HEK293 (cell line): ENCODE measurements around the gene HMGA1.

Source experiments
- EGR2 ChIP-seq: fragments of 450-650 bp; formaldehyde crosslinking; IDR thresholded peaks from 2 replicates; pipeline ENCODE4 v1.5.1; 2016; ENCODE audit warnings: low read depth, missing biosample characterization, missing genetic modification characterization
- KLF1 ChIP-seq: fragments of 450-650 bp; formaldehyde crosslinking; IDR thresholded peaks from 2 replicates; pipeline ENCODE4 v1.5.1; 2016; ENCODE audit warnings: missing biosample characterization, missing genetic modification characterization
- OVOL3 ChIP-seq: fragments of 450-650 bp; formaldehyde crosslinking; IDR thresholded peaks from 2 replicates; pipeline ENCODE4 v1.5.1; 2016; ENCODE audit warnings: missing biosample characterization, missing genetic modification characterization
- RBAK ChIP-seq: fragments of 450-650 bp; formaldehyde crosslinking; IDR thresholded peaks from 2 replicates; pipeline ENCODE4 v1.5.1; 2016; ENCODE audit warnings: missing biosample characterization, missing genetic modification characterization
- SP2 ChIP-seq: fragments of 450-650 bp; formaldehyde crosslinking; IDR thresholded peaks from 2 replicates; pipeline ENCODE4 v1.5.1; 2016; ENCODE audit warnings: missing biosample characterization, missing genetic modification characterization
- SP3 ChIP-seq: fragments of 450-650 bp; formaldehyde crosslinking; IDR thresholded peaks from 2 replicates; pipeline ENCODE4 v1.5.1; 2016; ENCODE audit warnings: missing biosample characterization, missing genetic modification characterization
- WT1 ChIP-seq: fragments of 450-650 bp; formaldehyde crosslinking; IDR thresholded peaks from 2 replicates; pipeline ENCODE4 v1.5.1; 2016; ENCODE audit warnings: missing biosample characterization, missing genetic modification characterization
- ZBTB17 ChIP-seq: fragments of 450-650 bp; formaldehyde crosslinking; IDR thresholded peaks from 2 replicates; pipeline ENCODE4 v1.5.1; 2016; ENCODE audit warnings: missing biosample characterization, missing genetic modification characterization
- ZNF121 ChIP-seq: fragments of 450-650 bp; formaldehyde crosslinking; IDR thresholded peaks from 2 replicates; pipeline ENCODE4 v1.5.1; 2016; ENCODE audit warnings: missing biosample characterization, missing genetic modification characterization
- ZNF211 ChIP-seq: fragments of 450-650 bp; formaldehyde crosslinking; IDR thresholded peaks from 2 replicates; pipeline ENCODE4 v1.5.1; 2016; ENCODE audit warnings: low read depth, missing biosample characterization, missing genetic modification characterization
- ZNF24 ChIP-seq: fragments of 450-650 bp; formaldehyde crosslinking; IDR thresholded peaks from 2 replicates; pipeline ENCODE4 v1.5.1; 2016; ENCODE audit warnings: missing biosample characterization, missing genetic modification characterization
- ZNF341 ChIP-seq: fragments of 450-650 bp; formaldehyde crosslinking; IDR thresholded peaks from 2 replicates; pipeline ENCODE4; 2016; ENCODE audit warnings: low read depth, missing biosample characterization, missing genetic modification characterization
- ZNF350 ChIP-seq: fragments of 450-650 bp; formaldehyde crosslinking; IDR thresholded peaks from 2 replicates; pipeline ENCODE4 v1.5.0; 2017; ENCODE audit warnings: missing biosample characterization, mild to moderate bottlenecking, missing genetic modification characterization
- ZNF366 ChIP-seq: fragments of 450-650 bp; formaldehyde crosslinking; conservative IDR thresholded peaks from 2 replicates; pipeline ENCODE4 v1.5.1; 2016; ENCODE audit warnings: missing biosample characterization, missing genetic modification characterization
- ZNF514 ChIP-seq: fragments of 450-650 bp; formaldehyde crosslinking; IDR thresholded peaks from 2 replicates; pipeline ENCODE4 v1.5.1; 2016; ENCODE audit warnings: missing biosample characterization, missing genetic modification characterization
- ZNF560 ChIP-seq: fragments of 450-650 bp; formaldehyde crosslinking; IDR thresholded peaks from 2 replicates; pipeline ENCODE4 v1.5.1; 2017; ENCODE audit warnings: missing biosample characterization, missing genetic modification characterization, borderline replicate concordance
- ZNF626 ChIP-seq: fragments of 450-650 bp; sonication (Bioruptor Pico); formaldehyde crosslinking; IDR thresholded peaks from 2 replicates; pipeline ENCODE4 v1.5.1; 2018; ENCODE audit warnings: missing biosample characterization, missing genetic modification characterization, inconsistent platforms
- ZNF768 ChIP-seq: fragments of 450-650 bp; formaldehyde crosslinking; IDR thresholded peaks from 2 replicates; pipeline ENCODE4 v1.5.1; 2018; ENCODE audit warnings: missing biosample characterization, mild to moderate bottlenecking, missing genetic modification characterization
- ZSCAN23 ChIP-seq: fragments of 450-650 bp; formaldehyde crosslinking; IDR thresholded peaks from 2 replicates; pipeline ENCODE4 v1.5.1; 2016; ENCODE audit warnings: missing biosample characterization, missing genetic modification characterization
- ZSCAN30 ChIP-seq: fragments of 450-650 bp; IDR thresholded peaks from 2 replicates; pipeline ENCODE4 v1.5.1; 2018; ENCODE audit warnings: missing biosample characterization, mild to moderate bottlenecking, missing genetic modification characterization, moderate library complexity
- TF ChIP-seq, protein P1 (sequence below): fragments of 450-650 bp; formaldehyde crosslinking; IDR thresholded peaks from 2 replicates; pipeline ENCODE4 v1.5.1; 2016; ENCODE audit warnings: missing biosample characterization, missing genetic modification characterization
- TF ChIP-seq, protein P2 (sequence below): fragments of 450-650 bp; formaldehyde crosslinking; IDR thresholded peaks from 2 replicates; pipeline ENCODE4 v1.5.1; 2016; ENCODE audit warnings: missing biosample characterization, missing genetic modification characterization
- TF ChIP-seq, protein P3 (sequence below): fragments of 450-650 bp; formaldehyde crosslinking; IDR thresholded peaks from 2 replicates; pipeline ENCODE4 v1.5.1; 2016; ENCODE audit warnings: missing biosample characterization, missing genetic modification characterization
- TF ChIP-seq, protein P4 (sequence below): fragments of 450-650 bp; formaldehyde crosslinking; IDR thresholded peaks from 2 replicates; pipeline ENCODE4 v1.5.1; 2017; ENCODE audit warnings: missing biosample characterization, missing genetic modification characterization
- TF ChIP-seq, protein P5 (sequence below): fragments of 450-650 bp; formaldehyde crosslinking; IDR thresholded peaks from 2 replicates; pipeline ENCODE4 v1.5.1; 2016; ENCODE audit warnings: missing biosample characterization, missing genetic modification characterization
- TF ChIP-seq, protein P6 (sequence below): fragments of 450-650 bp; formaldehyde crosslinking; IDR thresholded peaks from 2 replicates; pipeline ENCODE4 v1.5.1; 2016; ENCODE audit warnings: missing biosample characterization, missing genetic modification characterization

Gene HMGA1

DNA sequence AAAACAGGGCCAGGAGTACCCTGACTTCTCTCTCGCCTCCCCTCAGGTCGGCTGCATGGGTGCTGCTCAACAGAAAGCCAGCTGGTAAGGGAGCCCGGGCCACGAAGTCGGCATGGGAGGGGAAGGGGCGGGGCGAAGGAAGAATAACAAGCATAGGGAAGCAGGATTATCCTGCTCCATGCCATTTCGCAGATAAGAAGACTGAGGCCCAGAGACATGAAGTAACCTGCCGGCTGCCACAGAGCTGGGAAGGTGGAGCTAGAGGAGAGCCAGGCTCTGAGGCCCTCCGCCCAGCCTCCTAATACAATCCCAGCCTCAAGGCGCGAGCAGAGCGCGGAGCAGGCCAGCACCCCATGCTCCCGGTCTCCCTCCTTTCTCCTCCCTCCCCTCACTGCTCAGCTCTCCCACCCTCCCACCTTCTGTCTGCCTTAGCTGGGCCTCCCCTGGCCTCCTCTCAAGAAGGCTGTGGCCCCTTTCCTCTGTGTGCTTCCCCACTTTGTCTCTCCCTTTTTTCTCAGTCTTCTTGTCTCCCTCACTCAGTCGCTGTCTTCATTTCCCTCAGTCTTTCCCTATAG, 13.2 kb upstream of the HMGA1 start (continued):
- peak; percentile 77 for TF ChIP-seq ZNF366 (tag by site-specific recombination)
- no peak for TF ChIP-seq ZNF350 (tag by site-specific recombination)
- no peak for TF ChIP-seq OVOL3 (tag by site-specific recombination)
- no peak for TF ChIP-seq ZNF514 (tag by site-specific recombination)
- peak; percentile 41 for TF ChIP-seq WT1 (tag by site-specific recombination)
- peak; percentile 25; the same call in 1 of the 2 replicates for TF ChIP-seq ZNF768 (tag by site-specific recombination)
- TF ChIP-seq, protein P1, sequence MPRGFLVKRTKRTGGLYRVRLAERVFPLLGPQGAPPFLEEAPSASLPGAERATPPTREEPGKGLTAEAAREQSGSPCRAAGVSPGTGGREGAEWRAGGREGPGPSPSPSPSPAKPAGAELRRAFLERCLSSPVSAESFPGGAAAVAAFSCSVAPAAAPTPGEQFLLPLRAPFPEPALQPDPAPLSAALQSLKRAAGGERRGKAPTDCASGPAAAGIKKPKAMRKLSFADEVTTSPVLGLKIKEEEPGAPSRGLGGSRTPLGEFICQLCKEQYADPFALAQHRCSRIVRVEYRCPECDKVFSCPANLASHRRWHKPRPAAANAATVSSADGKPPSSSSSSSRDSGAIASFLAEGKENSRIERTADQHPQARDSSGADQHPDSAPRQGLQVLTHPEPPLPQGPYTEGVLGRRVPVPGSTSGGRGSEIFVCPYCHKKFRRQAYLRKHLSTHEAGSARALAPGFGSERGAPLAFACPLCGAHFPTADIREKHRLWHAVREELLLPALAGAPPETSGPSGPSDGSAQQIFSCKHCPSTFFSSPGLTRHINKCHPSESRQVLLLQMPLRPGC, result 0 out of 2 replicates have a peak, but pooled peaks have one; percentile 13
- TF ChIP-seq, protein P2, sequence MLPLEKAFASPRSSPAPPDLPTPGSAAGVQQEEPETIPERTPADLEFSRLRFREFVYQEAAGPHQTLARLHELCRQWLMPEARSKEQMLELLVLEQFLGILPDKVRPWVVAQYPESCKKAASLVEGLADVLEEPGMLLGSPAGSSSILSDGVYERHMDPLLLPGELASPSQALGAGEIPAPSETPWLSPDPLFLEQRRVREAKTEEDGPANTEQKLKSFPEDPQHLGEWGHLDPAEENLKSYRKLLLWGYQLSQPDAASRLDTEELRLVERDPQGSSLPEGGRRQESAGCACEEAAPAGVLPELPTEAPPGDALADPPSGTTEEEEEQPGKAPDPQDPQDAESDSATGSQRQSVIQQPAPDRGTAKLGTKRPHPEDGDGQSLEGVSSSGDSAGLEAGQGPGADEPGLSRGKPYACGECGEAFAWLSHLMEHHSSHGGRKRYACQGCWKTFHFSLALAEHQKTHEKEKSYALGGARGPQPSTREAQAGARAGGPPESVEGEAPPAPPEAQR, result no peak
- TF ChIP-seq, protein P3, sequence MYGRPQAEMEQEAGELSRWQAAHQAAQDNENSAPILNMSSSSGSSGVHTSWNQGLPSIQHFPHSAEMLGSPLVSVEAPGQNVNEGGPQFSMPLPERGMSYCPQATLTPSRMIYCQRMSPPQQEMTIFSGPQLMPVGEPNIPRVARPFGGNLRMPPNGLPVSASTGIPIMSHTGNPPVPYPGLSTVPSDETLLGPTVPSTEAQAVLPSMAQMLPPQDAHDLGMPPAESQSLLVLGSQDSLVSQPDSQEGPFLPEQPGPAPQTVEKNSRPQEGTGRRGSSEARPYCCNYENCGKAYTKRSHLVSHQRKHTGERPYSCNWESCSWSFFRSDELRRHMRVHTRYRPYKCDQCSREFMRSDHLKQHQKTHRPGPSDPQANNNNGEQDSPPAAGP (tag by site-specific recombination), result 0 out of 2 replicates have a peak, but pooled peaks have one; percentile 23
- peak; percentile 79 for TF ChIP-seq SP3
- no peak for TF ChIP-seq EGR2 (tag by site-specific recombination)
- TF ChIP-seq SP2 (tag by site-specific recombination), result peak; percentile 57; the same call in 1 of the 2 replicates
- TF ChIP-seq, protein P4, sequence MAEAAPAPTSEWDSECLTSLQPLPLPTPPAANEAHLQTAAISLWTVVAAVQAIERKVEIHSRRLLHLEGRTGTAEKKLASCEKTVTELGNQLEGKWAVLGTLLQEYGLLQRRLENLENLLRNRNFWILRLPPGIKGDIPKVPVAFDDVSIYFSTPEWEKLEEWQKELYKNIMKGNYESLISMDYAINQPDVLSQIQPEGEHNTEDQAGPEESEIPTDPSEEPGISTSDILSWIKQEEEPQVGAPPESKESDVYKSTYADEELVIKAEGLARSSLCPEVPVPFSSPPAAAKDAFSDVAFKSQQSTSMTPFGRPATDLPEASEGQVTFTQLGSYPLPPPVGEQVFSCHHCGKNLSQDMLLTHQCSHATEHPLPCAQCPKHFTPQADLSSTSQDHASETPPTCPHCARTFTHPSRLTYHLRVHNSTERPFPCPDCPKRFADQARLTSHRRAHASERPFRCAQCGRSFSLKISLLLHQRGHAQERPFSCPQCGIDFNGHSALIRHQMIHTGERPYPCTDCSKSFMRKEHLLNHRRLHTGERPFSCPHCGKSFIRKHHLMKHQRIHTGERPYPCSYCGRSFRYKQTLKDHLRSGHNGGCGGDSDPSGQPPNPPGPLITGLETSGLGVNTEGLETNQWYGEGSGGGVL (tag by site-specific recombination), result peak; percentile 78
- TF ChIP-seq ZSCAN30 (tag by site-specific recombination), result 0 out of 2 replicates have a peak, but pooled peaks have one; percentile 7
- peak; percentile 77 for TF ChIP-seq ZNF341 (tag by site-specific recombination)
- no peak for TF ChIP-seq ZSCAN23 (tag by site-specific recombination)
- TF ChIP-seq KLF1 (tag by site-specific recombination), result 0 out of 2 replicates have a peak, but pooled peaks have one; percentile 26
- TF ChIP-seq ZBTB17 (tag by site-specific recombination), result peak; percentile 73
- 0 out of 2 replicates have a peak, but pooled peaks have one; percentile 8 for TF ChIP-seq ZNF121 (tag by site-specific recombination)
- no peak for TF ChIP-seq ZNF560 (tag by site-specific recombination)
- no peak for TF ChIP-seq ZNF211 (tag by site-specific recombination)
- TF ChIP-seq, protein P5, sequence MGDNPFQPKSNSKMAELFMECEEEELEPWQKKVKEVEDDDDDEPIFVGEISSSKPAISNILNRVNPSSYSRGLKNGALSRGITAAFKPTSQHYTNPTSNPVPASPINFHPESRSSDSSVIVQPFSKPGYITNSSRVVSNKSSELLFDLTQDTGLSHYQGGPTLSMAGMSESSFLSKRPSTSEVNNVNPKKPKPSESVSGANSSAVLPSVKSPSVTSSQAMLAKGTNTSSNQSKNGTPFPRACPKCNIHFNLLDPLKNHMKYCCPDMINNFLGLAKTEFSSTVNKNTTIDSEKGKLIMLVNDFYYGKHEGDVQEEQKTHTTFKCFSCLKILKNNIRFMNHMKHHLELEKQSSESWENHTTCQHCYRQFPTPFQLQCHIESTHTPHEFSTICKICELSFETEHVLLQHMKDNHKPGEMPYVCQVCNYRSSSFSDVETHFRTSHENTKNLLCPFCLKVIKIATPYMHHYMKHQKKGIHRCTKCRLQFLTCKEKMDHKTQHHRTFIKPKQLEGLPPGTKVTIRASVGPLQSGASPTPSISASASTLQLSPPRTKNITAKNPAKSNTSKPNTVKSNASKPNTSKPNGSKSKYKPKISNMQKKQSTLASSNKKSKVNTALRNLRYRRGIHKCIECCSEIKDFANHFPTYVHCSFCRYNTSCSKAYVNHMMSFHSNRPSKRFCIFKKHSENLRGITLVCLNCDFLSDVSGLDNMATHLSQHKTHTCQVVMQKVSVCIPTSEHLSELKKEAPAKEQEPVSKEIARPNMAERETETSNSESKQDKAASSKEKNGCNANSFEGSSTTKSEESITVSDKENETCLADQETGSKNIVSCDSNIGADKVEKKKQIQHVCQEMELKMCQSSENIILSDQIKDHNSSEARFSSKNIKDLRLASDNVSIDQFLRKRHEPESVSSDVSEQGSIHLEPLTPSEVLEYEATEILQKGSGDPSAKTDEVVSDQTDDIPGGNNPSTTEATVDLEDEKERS, result peak; percentile 89
- no peak for TF ChIP-seq RBAK
- TF ChIP-seq, protein P6, sequence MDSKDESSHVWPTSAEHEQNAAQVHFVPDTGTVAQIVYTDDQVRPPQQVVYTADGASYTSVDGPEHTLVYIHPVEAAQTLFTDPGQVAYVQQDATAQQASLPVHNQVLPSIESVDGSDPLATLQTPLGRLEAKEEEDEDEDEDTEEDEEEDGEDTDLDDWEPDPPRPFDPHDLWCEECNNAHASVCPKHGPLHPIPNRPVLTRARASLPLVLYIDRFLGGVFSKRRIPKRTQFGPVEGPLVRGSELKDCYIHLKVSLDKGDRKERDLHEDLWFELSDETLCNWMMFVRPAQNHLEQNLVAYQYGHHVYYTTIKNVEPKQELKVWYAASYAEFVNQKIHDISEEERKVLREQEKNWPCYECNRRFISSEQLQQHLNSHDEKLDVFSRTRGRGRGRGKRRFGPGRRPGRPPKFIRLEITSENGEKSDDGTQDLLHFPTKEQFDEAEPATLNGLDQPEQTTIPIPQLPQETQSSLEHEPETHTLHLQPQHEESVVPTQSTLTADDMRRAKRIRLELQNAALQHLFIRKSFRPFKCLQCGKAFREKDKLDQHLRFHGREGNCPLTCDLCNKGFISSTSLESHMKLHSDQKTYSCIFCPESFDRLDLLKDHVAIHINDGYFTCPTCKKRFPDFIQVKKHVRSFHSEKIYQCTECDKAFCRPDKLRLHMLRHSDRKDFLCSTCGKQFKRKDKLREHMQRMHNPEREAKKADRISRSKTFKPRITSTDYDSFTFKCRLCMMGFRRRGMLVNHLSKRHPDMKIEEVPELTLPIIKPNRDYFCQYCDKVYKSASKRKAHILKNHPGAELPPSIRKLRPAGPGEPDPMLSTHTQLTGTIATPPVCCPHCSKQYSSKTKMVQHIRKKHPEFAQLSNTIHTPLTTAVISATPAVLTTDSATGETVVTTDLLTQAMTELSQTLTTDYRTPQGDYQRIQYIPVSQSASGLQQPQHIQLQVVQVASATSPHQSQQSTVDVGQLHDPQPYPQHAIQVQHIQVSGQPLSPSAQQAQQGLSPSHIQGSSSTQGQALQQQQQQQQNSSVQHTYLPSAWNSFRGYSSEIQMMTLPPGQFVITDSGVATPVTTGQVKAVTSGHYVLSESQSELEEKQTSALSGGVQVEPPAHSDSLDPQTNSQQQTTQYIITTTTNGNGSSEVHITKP (tag by site-specific recombination), result peak; percentile 69
- no peak; the same call in 1 of the 2 replicates for TF ChIP-seq ZNF24 (tag by site-specific recombination)
- TF ChIP-seq ZNF626, result no peak
